Cardiac septum (tissue), 1 donor: ENCODE results near the gene ADORA3. TPM values are rescaled to one million over a fixed set of nuclear protein-coding genes. Genes with fewer than 3 reads are reported as not detected.

Experiments used
- DNase-seq: peaks from one replicate; pipeline ENCODE4 v3.0.0-alpha.2; 2020; ENCODE audit warnings: low spot score
- intact Hi-C: fragments of 100-400 bp; cut with DNase I; formaldehyde crosslinking; loops from one replicate; pipeline ENCODE4 v1.14.0; 2022
- total RNA-seq: library from RNA; stranded (reverse); fragmentation: NEBNext Ultra II Directional; extraction: Animal tissue kit (Norgen Biotek cat#: 25700); gene quantifications from one replicate; pipeline ENCODE4 v1.2.1, GENCODE V29; 2021
- donor health status: DM: no; HTN: no; CAD: no.

Gene ADORA3
- total RNA-seq, 1 donor from 2014 or later: 0.51 TPM

DNA sequence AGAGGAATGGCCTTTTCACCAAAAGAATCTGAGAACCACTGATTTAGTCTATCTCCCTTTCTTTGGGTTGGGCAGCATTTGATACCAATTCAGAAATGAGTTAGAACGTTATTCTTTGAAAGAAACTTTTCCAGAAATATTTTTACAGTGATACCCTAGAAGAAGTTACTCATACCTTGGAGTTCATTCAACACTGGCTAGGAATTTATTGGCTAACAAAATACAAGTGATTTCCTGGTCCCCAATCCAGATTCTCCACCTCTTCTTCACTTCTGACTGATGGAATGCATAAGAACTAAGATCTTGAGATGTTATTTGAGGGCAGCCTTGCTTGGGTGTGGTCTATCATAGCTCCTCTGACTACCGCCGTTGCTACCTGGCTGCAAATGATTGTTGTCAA, 20.3 kb downstream of the ADORA3 start:
- intact Hi-C loops: loop anchor here (2.0 to 5.0 kb wide), 2 partner anchors 26 to 229 kb away; no protein-coding TSS in a partner anchor
- DNase-seq: no peak

DNA sequence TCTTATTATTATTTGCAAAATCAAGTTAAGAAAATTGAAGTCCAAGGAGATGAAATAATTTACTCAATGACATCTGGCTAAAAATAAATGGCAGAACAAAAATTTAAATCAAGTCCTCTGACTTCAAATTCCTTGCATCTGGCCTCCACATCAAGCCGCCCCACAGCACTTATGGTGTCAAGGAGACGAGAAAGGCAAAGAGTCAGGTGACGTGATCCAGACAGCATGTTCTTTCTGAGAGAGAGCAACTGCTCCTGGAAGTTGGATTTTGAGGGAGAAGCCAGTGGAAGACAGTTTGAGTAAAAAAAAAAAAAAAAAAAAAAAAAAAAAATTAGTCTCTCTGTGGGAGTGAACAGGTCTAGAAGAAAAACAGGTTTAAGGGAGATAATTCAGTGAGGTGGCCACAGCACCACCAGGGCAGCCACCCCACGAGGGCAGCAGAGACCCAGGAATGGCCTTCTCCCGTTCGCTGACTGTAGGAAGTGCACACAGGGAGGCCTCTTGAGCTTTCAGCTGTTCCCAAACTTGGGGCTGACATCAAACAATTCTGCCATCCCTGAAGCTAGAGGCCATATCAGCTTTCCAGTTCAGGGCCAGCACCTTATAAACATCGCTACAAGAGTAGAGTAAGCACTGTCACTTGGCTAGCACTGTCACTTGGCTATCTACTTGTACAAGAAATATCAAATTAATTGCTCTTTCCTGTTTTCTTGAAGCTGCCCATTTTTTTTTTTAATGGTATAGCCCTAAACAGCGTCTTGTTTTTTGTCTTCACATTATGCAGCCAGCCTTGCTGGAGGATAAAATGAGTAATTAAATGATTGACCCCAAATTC, 21.8 kb downstream of the ADORA3 start:
- DNase-seq: peak; percentile 93
- intact Hi-C loops: loop anchor here (1.0 to 5.0 kb wide), 4 partner anchors 27 to 273 kb away; partner anchors contain the start of gene DDX20

DNA sequence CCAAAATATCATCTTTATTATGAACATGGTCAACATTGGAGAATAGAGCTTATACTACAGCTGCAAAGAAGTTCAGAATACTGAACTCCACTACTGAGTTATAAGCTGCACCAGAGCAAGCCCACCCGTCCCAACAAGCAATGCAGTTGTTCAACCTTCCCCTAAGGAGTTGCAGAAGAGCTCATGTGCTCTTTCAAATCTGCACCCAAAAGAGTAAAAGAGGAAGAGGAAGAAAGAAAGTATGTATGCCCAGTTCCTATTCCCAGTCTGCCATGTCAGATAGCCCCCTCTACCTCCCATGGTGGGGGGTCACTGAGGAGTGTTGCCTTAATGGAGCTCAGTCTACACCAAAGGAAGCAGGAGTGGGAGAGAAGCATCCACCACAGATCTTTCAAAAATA, 22.8 kb downstream of the ADORA3 start:
- no peak for DNase-seq
- intact Hi-C loops: loop anchor here (2.0 to 5.0 kb wide), 2 partner anchors 232 to 274 kb away; partner anchors contain the start of gene DDX20

DNA sequence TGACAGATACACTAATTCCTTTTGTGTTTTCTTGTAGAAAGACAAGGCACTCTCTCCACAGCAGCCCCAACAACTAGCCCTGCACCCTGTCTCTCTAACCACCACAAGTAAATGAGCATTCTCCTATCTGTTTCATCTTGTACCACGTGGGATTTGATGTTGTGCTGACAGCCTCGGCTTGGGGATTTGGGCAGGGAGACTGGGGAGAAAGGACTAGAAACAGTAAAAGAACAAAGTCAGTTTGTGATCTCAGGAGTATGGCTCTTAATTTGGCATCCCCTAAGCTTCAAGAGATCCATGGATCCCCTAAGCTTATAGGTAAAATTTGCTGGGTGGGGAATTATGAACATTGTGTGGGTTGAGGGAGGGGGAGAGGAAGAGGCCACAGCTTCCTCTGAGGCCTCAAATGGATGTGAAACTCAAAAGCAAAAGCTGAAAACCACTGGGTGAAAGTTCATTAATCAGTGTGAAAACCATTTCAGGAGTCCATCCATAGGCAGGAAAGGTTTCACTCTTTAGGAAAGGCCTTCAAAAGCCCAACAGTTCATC, 26.6 kb downstream of the ADORA3 start:
- intact Hi-C loops: no loop called here

DNA sequence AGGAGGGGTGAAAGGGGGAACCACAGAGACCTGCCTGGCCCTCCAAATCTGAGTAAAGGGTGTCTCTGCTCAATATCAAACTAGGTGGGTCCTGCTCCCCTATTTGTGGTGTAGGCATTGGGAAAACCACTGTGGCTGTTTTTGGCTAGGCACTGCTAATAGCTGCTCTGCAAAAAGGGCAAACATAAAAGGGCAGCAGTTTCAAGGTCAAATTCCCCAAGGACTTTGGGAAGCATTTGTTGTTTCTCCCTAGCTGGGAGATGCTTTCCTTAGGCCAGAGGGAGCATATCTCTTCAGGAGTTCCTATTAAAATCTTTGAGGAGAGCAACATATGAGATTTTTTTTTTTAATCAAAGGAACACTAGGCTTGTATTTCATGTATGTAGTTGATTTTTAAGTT, 27.2 kb downstream of the ADORA3 start:
- intact Hi-C loops: no loop called here
- DNase-seq: no peak

More for the DNA sequence above, 26.6 kb downstream of the ADORA3 start:
- no peak for DNase-seq

DNA sequence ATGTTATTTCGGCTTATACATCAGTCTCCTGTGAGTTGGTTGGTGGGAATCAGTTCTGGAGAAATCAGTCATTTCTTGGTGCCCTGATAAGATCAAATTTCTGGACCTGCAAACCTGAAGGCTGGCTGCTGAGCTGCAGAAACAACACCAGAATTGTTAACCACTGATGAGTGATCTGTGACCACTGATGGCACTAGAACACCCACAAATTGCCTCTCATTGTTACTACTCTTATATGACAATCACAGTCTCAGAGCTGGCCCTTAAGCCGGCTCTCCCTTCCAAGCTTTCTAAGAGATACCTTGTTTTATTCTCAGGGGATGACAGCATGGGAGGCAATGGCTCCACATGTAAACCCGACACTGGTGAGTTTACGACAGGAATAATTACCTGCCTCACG, 27.7 kb downstream of the ADORA3 start:
- intact Hi-C loops: no loop called here
- no peak for DNase-seq

DNA sequence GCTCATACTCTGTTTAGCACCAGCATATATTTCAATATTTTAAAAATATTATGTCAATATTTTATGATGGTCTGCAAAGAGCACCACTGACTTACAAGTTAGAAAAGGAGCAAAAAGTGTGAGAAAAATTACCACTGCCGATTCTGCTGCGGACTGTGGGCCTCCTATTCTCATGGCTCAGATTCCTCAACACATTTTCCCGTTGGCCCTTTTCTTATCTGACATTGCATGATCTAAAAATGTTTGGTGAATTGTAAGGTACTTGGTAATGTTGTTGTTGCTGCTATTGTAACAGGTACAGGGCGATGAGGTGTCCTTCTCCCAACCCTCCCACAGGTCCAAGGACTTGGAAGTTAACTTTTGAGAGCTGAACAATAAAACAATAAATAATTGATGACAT, 28.9 kb downstream of the ADORA3 start:
- intact Hi-C loops: no loop called here
- no peak for DNase-seq

DNA sequence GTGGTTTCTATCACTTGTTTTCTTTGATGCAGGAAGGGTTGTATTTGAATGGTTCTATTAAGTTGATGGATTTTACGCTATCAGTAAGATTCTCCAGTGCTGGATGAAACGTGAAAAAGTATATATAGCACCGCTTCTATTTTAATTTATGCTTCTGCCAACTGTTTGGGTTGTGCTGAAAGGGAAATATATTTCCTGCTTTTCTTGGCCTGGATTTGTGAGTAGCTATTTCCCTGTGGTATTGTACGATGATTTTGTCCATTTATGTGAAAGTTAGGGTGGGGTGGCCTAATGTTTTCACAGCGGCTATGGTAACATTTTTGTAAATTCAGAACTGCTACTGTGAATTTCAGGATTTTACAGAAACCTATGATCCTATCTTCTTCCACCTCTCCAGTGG, 29.3 kb downstream of the ADORA3 start:
- no peak for DNase-seq

DNA sequence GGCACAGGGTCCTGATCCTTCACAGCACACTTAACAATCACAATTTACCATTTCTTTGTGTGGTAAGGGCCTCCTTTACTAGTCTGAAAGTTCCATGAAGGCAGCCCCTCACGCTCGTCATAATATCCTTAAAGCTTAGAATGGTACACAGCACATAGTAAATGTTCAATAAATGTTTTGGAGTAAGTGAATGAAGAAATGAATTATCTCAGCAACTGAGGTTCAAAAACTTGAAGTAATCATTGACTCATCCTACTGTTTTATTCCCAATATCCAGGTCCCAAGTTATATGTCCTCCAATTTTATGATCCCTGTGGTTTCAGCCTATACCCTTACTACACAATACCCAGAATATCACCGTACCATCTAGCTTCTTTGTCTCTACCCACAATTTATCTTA, 31.9 kb downstream of the ADORA3 start:
- DNase-seq: no peak
- intact Hi-C loops: no loop called here

More for the DNA sequence above, 29.3 kb downstream of the ADORA3 start:
- intact Hi-C loops: no loop called here

DNA sequence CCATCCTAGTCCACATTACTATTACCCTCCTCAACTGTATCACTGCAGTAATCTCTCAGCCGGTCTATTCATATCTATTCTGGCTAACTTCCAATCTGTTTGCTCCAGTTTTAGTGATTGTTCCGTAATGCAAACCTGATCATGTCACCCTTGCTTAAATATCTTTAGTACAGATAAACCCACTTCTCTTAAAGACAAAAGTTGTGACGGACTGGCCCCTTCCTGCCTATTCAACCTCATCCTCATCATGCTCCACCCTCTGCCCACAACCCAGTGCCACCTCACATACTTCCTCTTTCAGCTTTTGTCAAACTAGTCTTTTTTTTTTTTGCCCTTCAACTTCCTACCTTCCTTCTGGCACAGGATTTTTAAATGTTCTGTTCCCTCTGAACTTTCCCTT, 32.4 kb downstream of the ADORA3 start:
- peak; percentile 88 for DNase-seq
- intact Hi-C loops: no loop called here

DNA sequence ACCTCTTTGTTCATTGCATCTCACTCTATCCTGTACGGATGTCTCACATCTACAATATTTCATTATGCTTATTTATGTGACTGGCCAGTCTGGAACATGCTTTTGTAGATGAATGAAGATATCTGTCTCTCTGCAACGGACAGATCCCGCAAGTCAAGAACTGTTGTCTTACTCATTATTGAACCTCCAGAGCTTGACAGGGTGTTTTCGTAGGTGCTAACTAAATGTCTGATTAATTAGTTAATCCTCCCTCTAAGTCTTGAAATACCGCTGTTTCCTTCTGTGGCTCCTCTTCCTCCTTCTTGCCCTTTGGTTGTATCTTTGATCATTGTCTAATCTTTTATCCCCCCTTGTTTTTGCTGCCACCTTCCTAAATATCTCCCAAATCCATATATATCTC, 32.8 kb downstream of the ADORA3 start:
- intact Hi-C loops: no loop called here
- no peak for DNase-seq

DNA sequence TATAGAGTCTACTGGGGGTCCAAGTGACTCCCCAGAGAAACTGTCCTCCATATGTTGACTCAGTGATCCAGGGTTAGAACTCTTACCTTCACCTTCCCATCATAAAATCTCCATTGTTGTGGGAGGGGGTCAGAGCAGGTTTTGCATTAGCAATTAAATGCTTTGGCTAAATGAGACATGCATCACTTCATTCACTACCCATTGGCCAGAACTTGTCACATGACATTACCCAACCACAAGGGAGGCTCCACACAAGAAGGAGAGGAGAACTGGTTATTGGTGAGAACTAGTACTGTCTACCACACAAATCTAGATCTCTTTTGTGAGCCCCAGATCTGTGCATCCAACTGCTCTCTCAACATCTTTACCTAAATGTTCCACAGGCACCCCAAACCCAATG, 33.9 kb downstream of the ADORA3 start:
- DNase-seq: no peak
- intact Hi-C loops: no loop called here

DNA sequence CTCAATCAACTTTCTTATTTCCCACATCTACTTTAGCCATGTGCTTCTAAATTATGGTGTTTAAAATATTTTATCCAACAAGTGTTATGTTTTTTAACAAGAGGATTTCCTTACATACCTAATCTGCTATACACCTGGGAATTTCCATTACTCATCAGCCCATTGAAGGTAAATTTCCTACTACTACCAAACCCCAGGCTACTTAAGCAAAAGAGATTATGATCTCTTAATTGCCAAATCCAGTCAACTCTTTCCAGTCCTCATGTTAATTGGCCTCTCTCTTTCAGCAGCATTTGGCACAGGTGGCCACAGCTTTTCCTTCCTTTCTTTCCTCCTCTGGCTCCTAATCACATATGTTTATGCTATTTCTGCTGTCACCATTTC, 34.7 kb downstream of the ADORA3 start:
- no peak for DNase-seq
- intact Hi-C loops: no loop called here

DNA sequence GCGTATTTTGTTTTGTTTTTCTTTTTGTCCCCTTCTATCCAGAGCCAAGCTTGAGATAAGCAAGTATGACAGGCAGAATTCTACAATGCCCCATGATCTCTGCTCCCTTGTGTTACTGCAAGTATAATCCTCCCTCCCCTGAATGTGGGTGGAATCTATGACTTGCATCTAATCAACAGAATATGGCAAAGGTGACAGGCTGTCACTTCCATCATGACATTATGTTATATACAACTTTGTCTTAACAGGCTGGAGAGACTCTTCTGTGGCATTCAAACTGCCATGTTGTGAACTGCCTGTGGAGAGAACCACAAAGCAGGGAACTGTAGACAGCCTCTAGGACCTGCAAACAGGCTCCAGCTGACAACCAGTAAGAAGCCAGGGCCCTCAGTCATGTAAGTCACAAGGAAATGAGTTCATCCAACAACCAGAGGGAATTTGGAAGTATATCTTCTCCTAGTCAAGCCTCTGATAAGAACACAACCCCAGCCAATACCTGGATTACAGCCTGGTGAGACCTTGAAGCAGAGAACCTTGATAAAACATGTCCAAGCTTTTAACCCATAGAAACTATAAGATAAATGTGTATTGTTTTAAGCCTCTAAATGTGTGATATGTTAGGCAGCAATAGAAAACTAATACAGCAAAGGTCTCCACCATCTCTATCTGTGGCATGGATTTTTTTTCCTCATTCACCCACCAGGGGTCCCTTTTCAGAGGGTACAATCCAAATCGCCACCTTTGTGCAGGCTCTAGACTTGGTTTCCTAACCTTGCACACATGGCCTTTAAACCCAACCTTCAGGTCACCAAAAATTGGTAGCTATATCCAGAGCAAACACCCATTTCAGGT, 35.3 kb downstream of the ADORA3 start:
- intact Hi-C loops: no loop called here
- DNase-seq: no peak

DNA sequence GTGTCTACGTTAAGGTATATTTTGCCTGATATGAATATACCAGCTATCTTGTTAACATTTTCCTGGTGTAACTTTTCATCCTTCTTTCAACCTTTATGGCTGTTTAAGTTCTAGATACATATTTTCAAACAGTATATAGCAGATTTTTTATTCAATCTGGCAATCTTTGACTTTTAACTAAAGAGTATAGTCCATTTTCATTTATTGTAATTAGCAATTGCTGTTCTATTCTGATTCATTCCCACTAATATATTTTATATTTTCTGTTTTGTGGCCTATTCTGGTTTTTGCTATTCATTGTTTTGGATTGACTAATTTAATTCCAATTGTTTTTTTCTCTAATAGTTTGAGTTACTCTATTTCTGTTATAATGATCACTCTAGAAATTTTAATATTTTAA, 37.0 kb downstream of the ADORA3 start:
- intact Hi-C loops: no loop called here

DNA sequence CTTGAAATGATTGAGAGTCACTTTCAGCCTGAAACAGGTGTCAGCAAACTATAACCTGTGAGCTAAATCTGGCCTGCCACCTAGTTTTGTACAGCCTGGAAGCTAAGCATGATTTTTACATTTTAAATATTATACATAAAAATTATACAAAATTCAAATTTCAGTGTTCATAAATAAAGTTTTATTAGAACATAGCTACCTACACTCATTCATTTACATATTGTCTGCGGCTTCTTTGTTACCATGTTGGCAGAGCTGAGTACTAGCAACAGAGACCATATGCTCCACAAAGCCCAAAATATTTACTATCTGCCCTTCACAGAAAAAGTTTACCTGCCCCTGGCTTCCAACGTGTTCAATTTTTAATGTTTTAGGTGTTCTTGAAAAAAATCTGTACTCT, 37.7 kb downstream of the ADORA3 start:
- DNase-seq: no peak
- intact Hi-C loops: no loop called here

More for the DNA sequence above, 37.0 kb downstream of the ADORA3 start:
- no peak for DNase-seq

DNA sequence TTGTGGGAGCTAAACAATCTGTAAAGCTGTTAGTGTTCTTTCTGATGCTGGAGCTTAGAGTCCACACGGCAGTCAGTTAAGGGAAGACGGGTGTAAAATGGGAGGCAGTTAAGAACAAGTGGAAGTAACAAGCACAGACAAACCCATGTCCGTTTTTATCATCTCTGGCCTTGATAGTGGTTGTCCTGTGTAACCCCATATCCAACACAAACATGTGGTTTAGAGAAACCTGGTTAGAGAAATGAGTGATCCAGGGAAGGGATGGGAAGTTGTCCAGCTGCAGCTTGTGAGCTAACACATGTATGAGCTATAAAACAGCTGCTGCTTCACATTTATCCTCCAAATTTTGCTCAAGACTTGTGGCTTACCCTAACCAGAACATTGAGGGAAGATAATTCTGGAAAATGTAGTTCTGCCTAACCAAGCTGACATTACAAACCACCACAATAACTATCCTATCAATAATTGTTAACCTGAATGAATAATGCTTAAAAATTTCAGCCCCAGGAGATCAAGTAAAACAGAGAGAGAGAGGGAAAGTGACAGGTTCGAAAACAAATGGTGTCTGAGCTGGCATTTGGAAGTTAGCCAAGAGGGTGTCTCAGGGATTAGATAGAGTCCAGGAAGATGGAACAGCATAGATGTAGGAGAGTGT, 40.3 kb downstream of the ADORA3 start:
- intact Hi-C loops: no loop called here
- no peak for DNase-seq

DNA sequence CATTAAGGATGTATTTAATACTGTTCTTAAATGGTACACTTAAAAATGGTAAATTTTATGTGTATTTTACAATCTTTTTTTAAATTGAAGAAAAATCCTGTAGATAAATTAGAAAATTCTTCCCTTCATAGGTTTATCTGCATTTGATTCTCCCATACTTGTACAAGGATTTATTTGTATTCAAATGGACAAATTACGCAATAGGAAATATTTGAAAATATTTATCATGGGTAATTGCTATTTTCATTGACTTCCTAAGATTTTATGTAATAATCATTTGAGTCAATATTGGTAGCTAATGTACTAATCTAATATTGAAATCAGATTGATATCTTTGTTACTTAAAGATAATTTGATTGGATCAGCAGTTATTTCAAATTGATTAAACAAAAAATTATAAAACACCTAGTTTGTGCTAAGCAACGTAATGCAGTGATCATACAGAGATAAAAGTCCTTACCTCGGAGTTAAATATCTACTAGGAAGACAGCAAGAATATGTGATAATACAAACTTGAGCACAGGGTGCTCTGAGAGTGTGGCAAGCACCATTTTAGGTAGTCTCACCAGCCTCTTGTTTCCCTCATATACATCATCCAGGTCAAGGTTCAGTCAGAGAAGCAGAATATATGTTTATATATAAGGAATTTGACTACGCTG, 40.9 kb downstream of the ADORA3 start:
- intact Hi-C loops: no loop called here
- no peak for DNase-seq

DNA sequence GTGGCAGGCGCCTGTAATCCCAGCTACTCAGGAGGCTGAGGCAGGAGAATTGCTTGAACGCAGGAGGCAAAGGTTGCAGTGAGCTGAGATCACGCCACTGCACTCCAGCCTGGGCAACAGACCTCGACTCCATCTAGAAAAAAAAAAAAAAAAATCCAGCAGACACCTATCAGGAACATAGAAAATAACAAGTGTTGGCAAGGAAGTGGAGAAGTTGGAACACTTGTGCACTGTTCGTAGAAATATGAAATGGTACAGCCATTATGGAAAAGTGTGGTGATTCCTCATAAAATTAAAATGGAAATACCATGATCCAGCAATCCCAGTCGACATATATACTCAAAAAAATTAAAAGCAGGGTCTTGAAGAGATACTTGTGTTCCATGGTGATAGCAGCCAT, 41.7 kb downstream of the ADORA3 start:
- DNase-seq: no peak
- intact Hi-C loops: no loop called here
